B cell (primary cell): Measurements from ENCODE around the gene ANKRD24. TPM values are rescaled to one million over a fixed set of nuclear protein-coding genes. Genes with fewer than 3 reads are reported as not detected.
A peak's percentile ranks its signal among the peaks of the same experiment; 100 is the strongest.
"Not testable (repeated sequence)": the region's sequence is repeated elsewhere in the genome, so short reads cannot be mapped to it uniquely, and the experiment has no call there.

Source experiments
- ATAC-seq: fragments of 200-7000 bp; cut with Tn5 transposase; one replicate; pipeline ENCODE4 v1.10.0; 2021; ENCODE audit warnings: low read depth, mild to moderate bottlenecking, moderate number of reproducible peaks, moderate library complexity
- CTCF ChIA-PET: fragments of 350-600 bp; sonication (Branson Sonifier 250); formaldehyde crosslinking; loops from one replicate; lab custom pipeline; 2021; ENCODE audit warnings: antibody characterized with exemption, inconsistent platforms; lab: Charles Lee
- POLR2A ChIA-PET: fragments of 350-600 bp; sonication (Branson Sonifier 250); formaldehyde crosslinking; loops from one replicate; lab custom pipeline; 2021; ENCODE audit warnings: antibody characterized with exemption; lab: Charles Lee
- DNase-seq: peaks from one replicate; pipeline ENCODE4 v3.0.0; 2013
- H2AFZ ChIP-seq: 2 replicates; pipeline ENCODE4 v1.6.1; 2012; ENCODE audit warnings: mild to moderate bottlenecking, low read depth, low read length; ENCODE audit not compliant: insufficient read depth, poor library complexity, severe bottlenecking
- H3K27ac ChIP-seq, 2 donors: 1 replicate in 1 of 2; 2 replicates in 1 of 2; pipeline ENCODE4 v1.5.1; 2012 to 2013; ENCODE audit warnings: low read length in 2 of 2, mild to moderate bottlenecking in 2 of 2, moderate library complexity in 1 of 2
- H3K27me3 ChIP-seq, 4 experiments: fragments of 200-600 bp in 1 of 4; sonication (generic) in 1 of 4; replicated peaks in 1 of 4; 1 replicate in 2 of 4; 2 replicates in 2 of 4; pipeline versions ENCODE4 v1.6.1 to v1.7.0; 2013 to 2016; ENCODE audit warnings: low read length in 3 of 4, mild to moderate bottlenecking in 2 of 4, mixed read lengths in 1 of 4, moderate library complexity in 1 of 4; ENCODE audit not compliant: insufficient read depth in 4 of 4, control insufficient read depth in 3 of 4; ENCODE audit errors: control extremely low read depth in 1 of 4
- H3K36me3 ChIP-seq, 2 experiments: replicated peaks in 1 of 2; 1 replicate in 1 of 2; 2 replicates in 1 of 2; pipeline versions ENCODE4 v1.6.1 to v1.7.1; 2013; ENCODE audit warnings: low read length in 1 of 2; ENCODE audit not compliant: insufficient read depth in 2 of 2, control insufficient read depth in 1 of 2; ENCODE audit errors: control extremely low read depth in 1 of 2, extremely low read depth in 1 of 2
- H3K4me1 ChIP-seq, 2 donors: fragments of 200-600 bp in 1 of 2; sonication (generic) in 1 of 2; 1 replicate in 1 of 2; 2 replicates in 1 of 2; pipeline versions ENCODE4 v1.5.1 to v1.6.1; 2013 to 2017; ENCODE audit warnings: low read length in 2 of 2; ENCODE audit not compliant: control insufficient read depth in 2 of 2, insufficient read depth in 2 of 2
- H3K4me2 ChIP-seq: replicated peaks from 2 replicates; pipeline ENCODE3; 2012; ENCODE audit warnings: mild to moderate bottlenecking, low read depth, low read length; ENCODE audit not compliant: poor library complexity, severe bottlenecking
- H3K4me3 ChIP-seq, 5 experiments: fragments of 200-600 bp in 1 of 5; sonication (generic) in 1 of 5; 1 replicate in 3 of 5; 2 replicates in 2 of 5; pipeline versions ENCODE4 v1.5.1 to v1.7.0; 2011 to 2016; ENCODE audit warnings: low read length in 4 of 5, mild to moderate bottlenecking in 4 of 5, low read depth in 2 of 5, control low read depth in 1 of 5, moderate library complexity in 1 of 5; ENCODE audit not compliant: insufficient read depth in 1 of 5; ENCODE audit errors: control extremely low read depth in 1 of 5, extremely low read depth in 1 of 5
- H3K79me2 ChIP-seq: fragments of 200-600 bp; sonication (generic); one replicate; pipeline ENCODE4 v1.6.0; 2016; ENCODE audit warnings: low read length; ENCODE audit not compliant: control insufficient read depth, insufficient read depth
- H3K9ac ChIP-seq: fragments of 200-600 bp; sonication (generic); 2 replicates; pipeline ENCODE4 v1.6.1; 2017; ENCODE audit warnings: mild to moderate bottlenecking, low read length, moderate library complexity
- H3K9me3 ChIP-seq, 3 donors: one replicate each; pipeline versions ENCODE4 v1.6.1 to v1.7.1; 2013; ENCODE audit warnings: low read length in 2 of 3; ENCODE audit not compliant: control insufficient read depth in 2 of 3, insufficient read depth in 1 of 3; ENCODE audit errors: control extremely low read depth in 1 of 3
- H4K20me1 ChIP-seq: 2 replicates; pipeline ENCODE4 v1.6.0; 2012; ENCODE audit warnings: mild to moderate bottlenecking, low read length; ENCODE audit not compliant: insufficient read depth, control insufficient read depth, poor library complexity, severe bottlenecking
- H3K27ac Mint-ChIP-seq: one replicate; pipeline ENCODE4 v1.8.0; 2021; ENCODE audit warnings: mixed read lengths
- H3K27me3 Mint-ChIP-seq: one replicate; pipeline ENCODE4 v1.8.0; 2021; ENCODE audit warnings: mixed read lengths
- H3K4me1 Mint-ChIP-seq: one replicate; pipeline ENCODE4 v1.8.0; 2021; ENCODE audit warnings: mixed read lengths
- H3K4me3 Mint-ChIP-seq: one replicate; pipeline ENCODE4 v1.8.0; 2021; ENCODE audit warnings: mixed read lengths
- H3K9me3 Mint-ChIP-seq: one replicate; pipeline ENCODE4 v1.8.0; 2022; ENCODE audit warnings: mixed read lengths; ENCODE audit not compliant: insufficient read depth
- CTCF ChIP-seq: fragments of 200-600 bp; IDR thresholded peaks from one replicate; pipeline ENCODE4 v1.8.0; 2022; ENCODE audit warnings: antibody characterized with exemption, mild to moderate bottlenecking
- EZH2 ChIP-seq: IDR thresholded peaks from 2 replicates; pipeline ENCODE4 v1.6.1; 2012; ENCODE audit warnings: borderline replicate concordance, low read depth, mild to moderate bottlenecking, moderate library complexity, low read length; ENCODE audit not compliant: insufficient read depth, poor library complexity, severe bottlenecking
- WGBS: methylation state at CpG from one replicate; pipeline ENCODE4 v1.1.5; 2013; ENCODE audit warnings: missing lambda C conversion rate; ENCODE audit not compliant: insufficient coverage; 5-methylcytosine and 5-hydroxymethylcytosine counted together
- intact Hi-C: fragments of 100-400 bp; cut with micrococcal nuclease; formaldehyde crosslinking; loops from one replicate; pipeline ENCODE4 v1.10.0; 2022
- polyA minus RNA-seq: library from RNA; depleted of rRNA, polyadenylated mRNA; stranded (reverse); fragments of >200 nt; gene quantifications from 2 replicates; pipeline ENCODE4 v1.2.3, GENCODE V29; 2012
- polyA plus RNA-seq: library from polyadenylated mRNA; depleted of rRNA; stranded (reverse); fragments of >200 nt; gene quantifications from 2 replicates; pipeline ENCODE4 v1.2.3, GENCODE V29; 2012
- total RNA-seq, 2 donors: library from RNA; stranded (reverse); fragments of 120-200 nt in 1 of 2; gene quantifications; 1 replicate in 1 of 2; 2 replicates in 1 of 2; pipeline versions ENCODE4 v1.2.3 to v1.2.4, GENCODE V29; 2013 to 2022

ANKRD24 gene
- total RNA-seq (0.37 and 1.4 TPM in 2 replicates), polyA plus RNA-seq (1.1 and 1.5 TPM in 2 replicates), polyA minus RNA-seq (0.43 and 0.64 TPM in 2 replicates)
- total RNA-seq (2013): 0.16 TPM

GRCh38 chr19:4182084-4182810 lies at the start of gene ANKRD24, which contains the start of gene SIRT6:
Gene ANKRD24, plus strand, starts transcription at chr19:4182689. Its CDS starts 3,737 bp downstream, at chr19:4186426.
Gene SIRT6, minus strand, starts transcription at chr19:4182563. Its CDS starts 24 bp downstream, at chr19:4182539.
- peak within 1 kb of the TSS; percentile 99 for H3K4me3 Mint-ChIP-seq
- H3K27ac ChIP-seq: peak within 1 kb of the TSS; percentile 72 to 95
- ChIA-PET POLR2A (no interaction called here), CTCF (no interaction called here)
- peaks cover 15% of the 10 kb centered on the region for H3K79me2 ChIP-seq
- H3K27me3 ChIP-seq: no peaks in the 10 kb centered on the region
- ATAC-seq (peak; percentile 83), DNase-seq (peak; percentile 97)
- H3K9me3 Mint-ChIP-seq: no peaks in the 10 kb centered on the region
- H3K27ac Mint-ChIP-seq: peak within 1 kb of the TSS; percentile 98
- H3K27me3 Mint-ChIP-seq: peaks cover 6% of the 10 kb centered on the region
- TF ChIP-seq CTCF (no peak), EZH2 (no peak)
- H3K4me1 Mint-ChIP-seq: peaks cover 37% of the 10 kb centered on the region
- H3K4me2 ChIP-seq: peak within 1 kb of the TSS; percentile 97
- H3K9me3 ChIP-seq: peaks cover 0 to under 1% (median 0%) of the 10 kb centered on the region in 3 donors
- peak within 1 kb of the TSS; percentile 98 for H3K9ac ChIP-seq
- H3K4me3 ChIP-seq: peak within 1 kb of the TSS; percentile 65 to 91 (median 85)
- peaks cover 6% of the 10 kb centered on the region for H4K20me1 ChIP-seq
- peak within 1 kb of the TSS; percentile 96 for H2AFZ ChIP-seq
- under 1% methylated on average over 58 of the region's 58 CpGs for whole genome bisulfite sequencing
- peaks cover 1 to 10% of the 10 kb centered on the region in 2 experiments for H3K36me3 ChIP-seq
- H3K4me1 ChIP-seq: peaks cover 20 to 32% of the 10 kb centered on the region in 2 donors
- intact Hi-C loops: loop anchor here (1.0 to 5.0 kb wide), 6 partner anchors 9 to 419 kb away; partner anchors contain the start of genes DAPK3, MAP2K2, PIAS4 and ZBTB7A

GRCh38 chr19:4134351-4134750 lies 48.1 kb upstream of the ANKRD24 start:
- H3K27me3 ChIP-seq: peaks cover 0 to 4% (median 0%) of the 10 kb centered on the region in 4 experiments
- Mint-ChIP-seq H3K27ac (no peak overlapping the region), H3K9me3 (no peaks in the 10 kb centered on the region), H3K4me3 (no peak overlapping the region), H3K4me1 (no peaks in the 10 kb centered on the region), H3K27me3 (peaks cover 8% of the 10 kb centered on the region)
- H3K9me3 ChIP-seq: no peaks in the 10 kb centered on the region
- H2AFZ ChIP-seq: no peak overlapping the region
- no peak overlapping the region for H3K9ac ChIP-seq
- WGBS: 59% methylated on average over 5 of the region's 6 CpGs
- POLR2A ChIA-PET: no interaction called here
- no peak overlapping the region for H3K27ac ChIP-seq
- no peak for ATAC-seq
- no peak for DNase-seq
- intact Hi-C loops: no loop called here
- no peaks in the 10 kb centered on the region for H3K4me1 ChIP-seq
- CTCF ChIA-PET: no interaction called here
- H3K4me2 ChIP-seq: no peak overlapping the region
- no peaks in the 10 kb centered on the region for H4K20me1 ChIP-seq
- no peak overlapping the region for H3K4me3 ChIP-seq
- H3K79me2 ChIP-seq: peaks cover under 1% of the 10 kb centered on the region
- TF ChIP-seq CTCF (no peak), EZH2 (no peak)
- H3K36me3 ChIP-seq: no peaks in the 10 kb centered on the region

GRCh38 chr19:4135386-4135785 lies 47.1 kb upstream of the ANKRD24 start:
- H3K4me3 Mint-ChIP-seq, H3K9me3 Mint-ChIP-seq, H3K4me3 ChIP-seq, H3K4me1 ChIP-seq, DNase-seq, H3K36me3 ChIP-seq, H3K4me1 Mint-ChIP-seq, H3K27me3 ChIP-seq, H3K4me2 ChIP-seq, H4K20me1 ChIP-seq, H3K9ac ChIP-seq, H3K27ac Mint-ChIP-seq, intact Hi-C loops, ATAC-seq, H3K27ac ChIP-seq, H2AFZ ChIP-seq, POLR2A ChIA-PET, H3K27me3 Mint-ChIP-seq, H3K9me3 ChIP-seq: not testable (repeated sequence)
- peaks cover 10% of the 10 kb centered on the region for H3K79me2 ChIP-seq
- CTCF ChIA-PET: interaction anchor here (0.6 kb wide), 1 partner anchor 144 kb away, joined by 3 read pairs; no protein-coding TSS in a partner anchor
- WGBS: 95% methylated on average over 5 of the region's 9 CpGs
